IMR-90 (cell line): Measurements from ENCODE around the gene PLEKHA8. TPM values are rescaled to one million over a fixed set of nuclear protein-coding genes. Genes with fewer than 3 reads are reported as not detected.

Experiments used
- ATAC-seq: fragments of 200-7000 bp; cut with Tn5 transposase; 2 replicates; pipeline ENCODE4 v1.9.1; 2020; ENCODE audit warnings: low read depth, mild to moderate bottlenecking, moderate library complexity
- BruUV-seq: library from RNA; stranded (reverse); fragments of 400-500 nt; replicated peaks from 2 replicates; lab custom pipeline; 2021; lab: Mats Ljungman, UMichigan
- CTCF ChIA-PET: fragments of 300-600 bp; formaldehyde crosslinking; extraction: SDS; loops from one replicate; lab custom pipeline; 2021; ENCODE audit warnings: antibody characterized with exemption; lab: Yijun Ruan, JAX
- POLR2A ChIA-PET: fragments of 300-600 bp; sonication (Branson Sonifier 250); formaldehyde crosslinking; loops from one replicate; lab custom pipeline; 2022; ENCODE audit warnings: antibody characterized with exemption; ENCODE audit not compliant: unreplicated experiment; lab: Charles Lee
- DNase-seq: peaks from one replicate; pipeline ENCODE4 v3.0.0; 2013
- H2AFZ ChIP-seq: replicated peaks from 2 replicates; pipeline ENCODE3; 2013; ENCODE audit warnings: low read length, mild to moderate bottlenecking; ENCODE audit not compliant: poor library complexity
- H2AK5ac ChIP-seq: 2 replicates; pipeline ENCODE4 v1.6.1; 2013; ENCODE audit warnings: low read depth, low read length, inconsistent platforms
- H2AK9ac ChIP-seq: replicated peaks from 2 replicates; pipeline ENCODE3; 2013; ENCODE audit warnings: mild to moderate bottlenecking, low read depth, low read length, moderate library complexity; ENCODE audit not compliant: poor library complexity
- H2BK120ac ChIP-seq: 2 replicates; pipeline ENCODE4 v1.6.1; 2013; ENCODE audit warnings: low read depth, low read length, inconsistent platforms
- H2BK15ac ChIP-seq: 3 replicates; pipeline ENCODE4 v1.6.1; 2013; ENCODE audit warnings: low read depth, low read length, inconsistent platforms
- H2BK20ac ChIP-seq: 2 replicates; pipeline ENCODE4 v1.6.1; 2013; ENCODE audit warnings: low read depth, mild to moderate bottlenecking, inconsistent platforms, low read length, moderate library complexity
- H2BK5ac ChIP-seq: 2 replicates; pipeline ENCODE4 v1.6.1; 2013; ENCODE audit warnings: mild to moderate bottlenecking, low read depth, low read length, inconsistent platforms; ENCODE audit not compliant: poor library complexity, severe bottlenecking
- H3K14ac ChIP-seq: replicated peaks from 2 replicates; pipeline ENCODE4 v1.6.1; 2013; ENCODE audit warnings: low read depth, low read length, inconsistent platforms
- H3K18ac ChIP-seq: 2 replicates; pipeline ENCODE4 v1.6.1; 2013; ENCODE audit warnings: low read depth, low read length, control low read depth
- H3K23ac ChIP-seq: 2 replicates; pipeline ENCODE4 v1.6.1; 2013; ENCODE audit warnings: low read depth, low read length, inconsistent platforms
- H3K27ac ChIP-seq: 2 replicates; pipeline ENCODE4 v1.5.1; 2013; ENCODE audit warnings: mild to moderate bottlenecking, control low read depth, low read length; ENCODE audit not compliant: insufficient read depth
- H3K27me3 ChIP-seq: 2 replicates; pipeline ENCODE4 v1.6.1; 2013; ENCODE audit warnings: low read length; ENCODE audit not compliant: control insufficient read depth, insufficient read depth
- H3K36me3 ChIP-seq: 2 replicates; pipeline ENCODE4 v1.6.1; 2013; ENCODE audit warnings: low read length, mixed read lengths; ENCODE audit not compliant: control insufficient read depth, insufficient read depth
- H3K4ac ChIP-seq: 2 replicates; pipeline ENCODE4 v1.6.1; 2013; ENCODE audit warnings: low read depth, low read length, inconsistent platforms
- H3K4me1 ChIP-seq: 2 replicates; pipeline ENCODE4 v1.6.1; 2013; ENCODE audit warnings: low read length, mixed read lengths; ENCODE audit not compliant: control insufficient read depth, insufficient read depth
- H3K4me2 ChIP-seq: 2 replicates; pipeline ENCODE4 v1.6.1; 2013; ENCODE audit warnings: low read depth, mild to moderate bottlenecking, control low read depth, low read length, moderate library complexity
- H3K4me3 ChIP-seq: 2 replicates; pipeline ENCODE4 v1.5.1; 2013; ENCODE audit warnings: low read depth, mild to moderate bottlenecking, control low read depth, low read length, moderate library complexity; ENCODE audit not compliant: insufficient read depth
- H3K56ac ChIP-seq: 2 replicates; pipeline ENCODE4 v1.6.1; 2013; ENCODE audit warnings: low read length, inconsistent platforms; ENCODE audit not compliant: insufficient read depth; ENCODE audit errors: extremely low read depth
- H3K79me1 ChIP-seq, 2 experiments: 2 replicates each; pipeline ENCODE4 v1.6.1; 2013; ENCODE audit warnings: low read length in 2 of 2, inconsistent platforms in 1 of 2, low read depth in 1 of 2
- H3K9ac ChIP-seq: 2 replicates; pipeline ENCODE4 v1.6.1; 2013; ENCODE audit warnings: low read depth, low read length, control low read depth
- H3K9me1 ChIP-seq: 2 replicates; pipeline ENCODE4 v1.6.1; 2013; ENCODE audit warnings: low read length, inconsistent platforms; ENCODE audit not compliant: insufficient read depth
- H3K9me3 ChIP-seq: 2 replicates; pipeline ENCODE4 v1.6.1; 2013; ENCODE audit warnings: low read length; ENCODE audit not compliant: control insufficient read depth, insufficient read depth
- H4K20me1 ChIP-seq: 2 replicates; pipeline ENCODE4 v1.6.1; 2013; ENCODE audit warnings: low read length, inconsistent platforms; ENCODE audit not compliant: insufficient read depth
- H4K5ac ChIP-seq: 2 replicates; pipeline ENCODE4 v1.6.1; 2013; ENCODE audit warnings: mild to moderate bottlenecking, low read depth, low read length, control low read depth
- H4K8ac ChIP-seq, 2 experiments: 2 replicates each; pipeline ENCODE4 v1.6.1; 2013; ENCODE audit warnings: low read depth in 2 of 2, low read length in 2 of 2, control low read depth in 1 of 2, inconsistent platforms in 1 of 2
- H4K91ac ChIP-seq: 2 replicates; pipeline ENCODE4 v1.6.1; 2013; ENCODE audit warnings: low read depth, low read length, inconsistent platforms; ENCODE audit not compliant: insufficient read depth
- BHLHE40 ChIP-seq: fragments of 150-350 bp; IDR thresholded peaks from 2 replicates; pipeline ENCODE4 v1.6.1; 2016; ENCODE audit warnings: mild to moderate bottlenecking, low read depth, low read length
- CEBPB ChIP-seq: IDR thresholded peaks from 2 replicates; pipeline ENCODE4 v1.6.1; 2012; ENCODE audit warnings: low read depth, low read length, improper control_type of control experiment
- CHD1 ChIP-seq: IDR thresholded peaks from 2 replicates; pipeline ENCODE4 v1.6.1; 2012; ENCODE audit warnings: low read depth, low read length, improper control_type of control experiment
- FOS ChIP-seq: fragments of 150-350 bp; IDR thresholded peaks from 2 replicates; pipeline ENCODE4 v1.6.1; 2016; ENCODE audit warnings: low read depth, low read length
- MAFK ChIP-seq: IDR thresholded peaks from 2 replicates; pipeline ENCODE4 v1.6.1; 2012; ENCODE audit warnings: low read depth, low read length, improper control_type of control experiment
- MAZ ChIP-seq: IDR thresholded peaks from 2 replicates; pipeline ENCODE4 v1.6.1; 2012; ENCODE audit warnings: low read depth, mild to moderate bottlenecking, low read length, improper control_type of control experiment, moderate library complexity, borderline replicate concordance
- MXI1 ChIP-seq: IDR thresholded peaks from 2 replicates; pipeline ENCODE4 v1.6.1; 2012; ENCODE audit warnings: low read depth, mild to moderate bottlenecking, low read length, moderate library complexity, borderline replicate concordance
- POLR2A ChIP-seq: IDR thresholded peaks from 2 replicates; pipeline ENCODE4 v1.6.1; 2012; ENCODE audit warnings: mild to moderate bottlenecking, low read depth, low read length
- RAD21 ChIP-seq: IDR thresholded peaks from 2 replicates; pipeline ENCODE4 v1.6.1; 2012; ENCODE audit warnings: low read length, improper control_type of control experiment
- RFX5 ChIP-seq: IDR thresholded peaks from 2 replicates; pipeline ENCODE4 v1.8.0; 2012; ENCODE audit warnings: low read depth, mild to moderate bottlenecking, low read length, moderate library complexity
- SMC3 ChIP-seq: fragments of 150-350 bp; IDR thresholded peaks from 2 replicates; pipeline ENCODE4 v1.6.1; 2016; ENCODE audit warnings: low read depth, mild to moderate bottlenecking, antibody characterized with exemption, low read length, moderate library complexity
- WGBS, 2 experiments: methylation state at CpG; one replicate each; pipeline versions ENCODE4 v1.1.5 to v1.1.7; 2013; ENCODE audit warnings: missing lambda C conversion rate in 2 of 2; ENCODE audit not compliant: insufficient read length in 1 of 2; ENCODE audit errors: extremely low coverage in 2 of 2; 5-methylcytosine and 5-hydroxymethylcytosine counted together
- dilution Hi-C: fragments of 300-500 bp; cut with HindIII; formaldehyde crosslinking; loops from one replicate; pipeline ENCODE4 v1.14.3; 2018; ENCODE audit warnings: low sequenced_read_pairs; ENCODE audit not compliant: unreplicated experiment
- in situ Hi-C: fragments of 300-500 bp; cut with MboI; formaldehyde crosslinking; loops from 3 replicates; pipeline ENCODE4 v1.14.3; 2019; ENCODE audit warnings: low sequenced_read_pairs, inconsistent platforms, mixed read lengths
- intact Hi-C: fragments of 100-400 bp; cut with micrococcal nuclease; formaldehyde crosslinking; loops from 2 replicates; pipeline ENCODE4 v1.10.0; 2022
- polyA plus RNA-seq, 3 experiments: library from polyadenylated mRNA; depleted of rRNA; stranded (reverse); fragments of >200 nt; gene quantifications; 2 replicates each; pipeline ENCODE4 v1.2.3, GENCODE V29; 2012; ENCODE audit warnings: low replicate concordance in 1 of 3
- total RNA-seq: library from RNA; depleted of rRNA; stranded (reverse); fragments of >200 nt; gene quantifications from 2 replicates; pipeline ENCODE4 v1.2.3, GENCODE V29; 2012
- TF ChIP-seq, protein P1 (sequence below): fragments of 150-350 bp; IDR thresholded peaks from 2 replicates; pipeline ENCODE4 v1.6.1; 2016; ENCODE audit warnings: low read depth, mild to moderate bottlenecking, low read length, moderate library complexity, borderline replicate concordance

The PLEKHA8 gene
- total and polyA plus RNA-seq, 2 of the 4 experiments (the other 2 are of a cell fraction): 3.6 to 9.7 TPM

DNA sequence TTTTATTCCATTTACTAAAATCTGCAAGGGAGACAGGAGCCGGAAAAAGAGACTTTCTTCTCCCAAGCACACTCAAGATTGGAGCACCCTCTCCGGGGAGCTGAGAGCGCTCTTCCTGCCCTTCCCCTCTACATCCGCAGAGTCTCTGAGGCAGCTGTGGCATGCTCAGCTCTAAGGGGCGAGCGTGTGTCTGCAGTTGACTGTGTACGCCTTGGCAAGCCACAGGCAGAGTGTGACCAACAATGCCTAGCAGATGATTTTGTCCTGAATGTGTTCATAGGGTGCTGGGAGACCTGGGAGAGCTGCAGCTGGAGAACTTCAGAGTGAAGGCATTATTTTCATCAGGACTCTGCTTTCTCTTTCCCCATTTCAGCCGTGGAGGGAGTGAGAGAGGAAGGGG lies 127.3 kb downstream of the PLEKHA8 start:
- H2AFZ ChIP-seq: no peak overlapping the region
- no peak overlapping the region for H3K18ac ChIP-seq
- no peaks in the 10 kb centered on the region for H3K4me1 ChIP-seq
- no CpG with 5 or more reads among the region's 8 CpGs for WGBS, 2 experiments
- H3K4me2 ChIP-seq: no peak overlapping the region
- H2BK5ac ChIP-seq: no peak overlapping the region
- H2AK9ac ChIP-seq: no peak overlapping the region
- H3K9ac ChIP-seq: no peak overlapping the region
- ChIA-PET CTCF (no interaction called here), POLR2A (no interaction called here)
- ATAC-seq (no peak), DNase-seq (no peak)
- no peak overlapping the region for H3K4me3 ChIP-seq
- no peaks in the 10 kb centered on the region for H3K27me3 ChIP-seq
- no TSS peak for BruUV-seq
- no peaks in the 10 kb centered on the region for H4K20me1 ChIP-seq
- H4K91ac ChIP-seq: no peak overlapping the region
- no peak overlapping the region for H2BK20ac ChIP-seq
- no peak overlapping the region for H2BK15ac ChIP-seq
- H2AK5ac ChIP-seq: no peak overlapping the region
- in situ Hi-C loops: no loop called here
- no peaks in the 10 kb centered on the region for H3K79me1 ChIP-seq
- peaks cover 3% of the 10 kb centered on the region for H3K36me3 ChIP-seq
- no peak overlapping the region for H3K14ac ChIP-seq
- peaks cover 5% of the 10 kb centered on the region; the same call in 1 of the 2 replicates for H3K9me1 ChIP-seq
- dilution Hi-C loops: no loop called here
- no peak overlapping the region for H3K27ac ChIP-seq
- no peak overlapping the region for H4K8ac ChIP-seq
- no peak overlapping the region for H3K23ac ChIP-seq
- H3K9me3 ChIP-seq: no peaks in the 10 kb centered on the region
- intact Hi-C loops: no loop called here
- H3K4ac ChIP-seq: no peak overlapping the region
- H3K56ac ChIP-seq: no peak overlapping the region
- TF ChIP-seq POLR2A (no peak), MAFK (no peak), RAD21 (no peak), MAZ (no peak), CHD1 (no peak), FOS (no peak), RFX5 (no peak), SMC3 (no peak), CEBPB (no peak), MXI1 (no peak), BHLHE40 (no peak)
- TF ChIP-seq, protein P1, sequence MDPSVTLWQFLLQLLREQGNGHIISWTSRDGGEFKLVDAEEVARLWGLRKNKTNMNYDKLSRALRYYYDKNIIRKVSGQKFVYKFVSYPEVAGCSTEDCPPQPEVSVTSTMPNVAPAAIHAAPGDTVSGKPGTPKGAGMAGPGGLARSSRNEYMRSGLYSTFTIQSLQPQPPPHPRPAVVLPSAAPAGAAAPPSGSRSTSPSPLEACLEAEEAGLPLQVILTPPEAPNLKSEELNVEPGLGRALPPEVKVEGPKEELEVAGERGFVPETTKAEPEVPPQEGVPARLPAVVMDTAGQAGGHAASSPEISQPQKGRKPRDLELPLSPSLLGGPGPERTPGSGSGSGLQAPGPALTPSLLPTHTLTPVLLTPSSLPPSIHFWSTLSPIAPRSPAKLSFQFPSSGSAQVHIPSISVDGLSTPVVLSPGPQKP: no peak
- H2BK120ac ChIP-seq: no peak overlapping the region
- H4K5ac ChIP-seq: no peak overlapping the region
